HG03571 (cell line): ENCODE results near the gene HRAS.
"Not testable (repeated sequence)": the region's sequence is repeated elsewhere in the genome, so short reads cannot be mapped to it uniquely, and the experiment has no call there.

ENCODE experiments used
- ATAC-seq: cut with Tn5 transposase; IDR thresholded peaks from one replicate; pipeline ENCODE4 v1.9.1; 2021; ENCODE audit not compliant: unreplicated experiment

The HRAS gene

DNA sequence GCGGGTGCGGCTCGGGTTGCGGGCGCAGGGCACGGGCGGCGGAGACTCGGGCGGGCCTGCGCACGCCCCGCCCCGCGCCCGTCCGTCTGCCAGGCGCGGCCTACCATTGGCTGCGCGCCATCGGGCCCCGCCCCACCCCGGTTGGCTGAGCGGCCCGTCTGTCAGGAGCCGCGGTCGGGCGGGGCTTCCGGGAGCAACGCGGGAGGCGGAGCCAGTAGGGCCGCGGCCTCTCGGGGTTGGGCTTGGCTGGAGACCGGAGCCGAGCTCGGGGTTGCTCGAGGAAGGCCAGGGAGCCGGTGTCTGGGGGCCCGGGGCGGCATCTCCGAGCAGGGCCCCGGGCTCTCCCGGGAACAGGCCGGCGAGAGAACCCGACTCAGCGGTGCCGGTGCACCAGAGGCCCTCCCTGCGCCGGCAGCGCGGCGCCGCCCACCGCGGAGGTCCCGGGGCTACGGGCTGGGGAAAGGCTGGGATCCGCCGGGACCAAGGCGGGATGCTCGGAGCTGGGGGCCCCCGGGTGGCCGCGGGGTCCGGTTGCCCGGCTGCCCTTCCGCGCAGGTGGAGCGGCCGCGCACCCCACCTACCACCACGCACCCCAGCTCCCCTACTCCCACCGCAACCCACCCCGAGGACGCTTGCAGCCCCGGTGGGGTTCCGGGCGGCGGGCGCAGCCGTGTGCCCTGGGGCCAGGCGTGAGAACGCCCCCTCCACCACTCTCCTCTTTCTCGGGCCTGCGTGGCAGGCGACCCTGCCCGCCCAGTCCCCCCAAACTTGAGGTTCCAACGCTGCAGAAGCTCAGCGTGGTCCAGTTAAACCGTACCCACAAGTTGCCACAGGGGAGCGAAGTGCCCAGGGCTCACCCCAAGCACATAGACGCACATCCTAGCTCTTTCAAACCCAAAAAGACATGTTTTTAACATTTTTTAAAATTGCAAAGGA is at the start of gene HRAS:
HRAS (minus strand) TSS at position 58 of the 936 bp plus-strand sequence.
- peak; percentile 68 for ATAC-seq

DNA sequence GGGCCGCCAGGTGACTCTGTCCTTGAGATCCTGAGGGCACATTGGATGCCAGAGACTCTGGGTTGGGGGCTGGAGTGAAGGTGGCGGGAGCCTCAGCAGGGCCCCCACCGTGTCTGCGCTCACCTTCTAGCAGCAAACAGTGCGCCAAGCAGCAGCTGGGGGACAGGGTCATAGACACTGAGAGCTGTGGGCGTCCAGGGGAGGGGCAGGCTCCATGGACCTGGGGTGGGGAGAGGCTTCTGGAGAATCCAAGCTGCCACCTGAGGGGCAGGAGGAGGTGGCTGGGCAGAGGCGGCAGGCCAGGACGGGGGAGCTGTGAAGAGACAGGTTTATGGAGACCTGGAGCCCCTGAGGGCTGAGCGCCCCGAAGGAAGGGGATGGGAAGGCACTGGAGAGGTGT is 48.9 kb upstream of the HRAS start:
- no peak for ATAC-seq

GRCh38 chr11:581752-582151 is 46.4 kb upstream of the HRAS start:
- ATAC-seq, result no peak

GRCh38 chr11:581342-581741 is 46.0 kb upstream of the HRAS start:
- no peak for ATAC-seq

GRCh38 chr11:579830-580601 is 44.6 kb upstream of the HRAS start:
- ATAC-seq, result no peak

GRCh38 chr11:578276-579035 is 43.1 kb upstream of the HRAS start:
- ATAC-seq, result no peak

DNA sequence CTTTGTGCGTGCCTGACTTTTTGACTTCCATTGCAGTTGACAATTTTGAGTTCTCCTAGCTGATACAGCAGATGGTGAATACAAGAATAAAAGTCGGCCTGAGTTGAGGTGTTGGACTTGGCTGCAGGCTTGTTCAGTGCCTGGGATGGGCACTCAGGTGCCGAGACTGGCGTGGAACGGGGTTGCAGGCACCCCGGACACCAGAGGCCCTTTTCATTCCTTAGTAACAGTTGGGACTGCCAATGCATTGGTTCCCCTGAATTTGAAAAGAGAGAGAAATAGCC is 42.2 kb upstream of the HRAS start:
- ATAC-seq, result no peak

DNA sequence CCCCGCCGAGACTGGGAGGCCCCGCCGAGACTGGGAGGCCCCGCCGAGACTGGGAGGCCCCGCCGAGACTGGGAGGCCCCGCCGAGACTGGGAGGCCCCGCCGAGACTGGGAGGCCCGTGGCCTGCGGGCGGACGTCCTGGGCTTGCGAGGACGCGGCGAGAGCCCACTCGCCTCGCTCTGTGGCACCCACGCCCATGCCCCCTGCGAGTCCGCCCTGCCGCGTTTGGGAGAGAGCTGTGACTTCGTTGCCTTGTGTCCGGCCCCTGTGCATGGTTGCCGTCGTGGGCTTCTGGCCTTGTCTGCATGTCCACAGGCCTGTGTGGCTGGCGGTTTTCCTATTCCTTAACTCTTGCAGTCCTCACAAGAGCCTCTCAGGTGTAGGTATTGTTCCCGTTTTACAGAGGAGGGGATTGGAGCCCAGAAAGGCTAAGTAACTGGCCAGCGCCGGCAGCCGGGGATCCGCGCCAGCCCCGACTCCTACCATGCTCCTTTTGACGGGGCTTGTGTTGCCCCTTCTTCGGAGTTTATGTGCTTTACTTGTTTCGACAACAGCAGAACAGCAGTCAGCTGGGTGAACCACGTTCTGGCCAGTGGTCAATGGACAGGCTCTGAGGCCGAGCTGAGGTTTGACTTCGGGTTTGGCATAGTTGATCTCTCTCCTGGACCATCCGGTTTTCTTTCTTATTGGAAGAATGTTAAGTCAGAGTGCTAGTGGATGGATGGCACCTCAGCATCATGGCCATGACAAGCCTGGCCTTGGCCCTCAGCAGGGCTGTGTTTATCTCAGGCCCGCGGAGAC is 41.6 kb upstream of the HRAS start:
- ATAC-seq, result no peak

DNA sequence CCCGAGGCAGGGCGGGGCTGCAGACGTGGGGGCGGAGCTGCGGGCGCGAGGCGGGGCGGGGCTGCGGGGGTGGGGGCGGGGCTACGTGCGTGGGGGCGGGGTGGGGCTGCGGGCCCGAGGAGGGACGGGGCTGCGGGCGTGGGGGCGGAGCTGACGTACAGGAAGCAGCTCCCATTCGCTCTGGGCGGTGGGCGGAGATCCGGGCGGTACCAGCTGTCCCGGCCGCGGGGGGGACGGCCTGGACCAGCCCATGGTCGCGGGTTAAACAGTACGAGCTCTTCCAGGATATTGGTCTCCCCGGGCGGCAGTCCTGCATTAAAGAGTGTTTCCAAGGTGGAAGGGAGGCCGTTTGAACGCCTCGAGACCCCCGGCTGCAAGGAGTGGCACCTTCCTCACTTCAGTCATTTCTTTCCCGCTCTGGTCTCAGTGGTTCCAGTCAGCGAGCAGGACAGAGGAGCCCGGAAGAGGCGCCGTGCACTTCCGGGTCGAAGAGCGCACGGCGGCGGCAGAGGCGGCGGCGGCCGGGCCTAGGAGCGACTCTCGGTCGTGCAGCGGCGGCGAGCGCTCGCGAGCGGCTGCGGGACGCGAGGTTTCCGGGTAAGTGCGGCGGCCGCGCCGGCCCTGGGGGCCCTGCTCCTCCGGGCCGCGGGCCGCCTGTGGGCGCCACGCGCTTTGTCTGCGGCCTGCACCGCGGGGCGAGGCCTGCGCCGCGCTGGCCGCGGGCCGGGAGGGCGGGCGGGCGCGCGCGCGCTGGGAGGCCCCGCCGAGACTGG is 40.8 kb upstream of the HRAS start, which contains the start of gene PHRF1:
PHRF1 (plus strand) TSS at position 475 of the 773 bp plus-strand sequence. CDS start 5,043 bp downstream, outside the sequence.
- ATAC-seq, result peak; percentile 70

DNA sequence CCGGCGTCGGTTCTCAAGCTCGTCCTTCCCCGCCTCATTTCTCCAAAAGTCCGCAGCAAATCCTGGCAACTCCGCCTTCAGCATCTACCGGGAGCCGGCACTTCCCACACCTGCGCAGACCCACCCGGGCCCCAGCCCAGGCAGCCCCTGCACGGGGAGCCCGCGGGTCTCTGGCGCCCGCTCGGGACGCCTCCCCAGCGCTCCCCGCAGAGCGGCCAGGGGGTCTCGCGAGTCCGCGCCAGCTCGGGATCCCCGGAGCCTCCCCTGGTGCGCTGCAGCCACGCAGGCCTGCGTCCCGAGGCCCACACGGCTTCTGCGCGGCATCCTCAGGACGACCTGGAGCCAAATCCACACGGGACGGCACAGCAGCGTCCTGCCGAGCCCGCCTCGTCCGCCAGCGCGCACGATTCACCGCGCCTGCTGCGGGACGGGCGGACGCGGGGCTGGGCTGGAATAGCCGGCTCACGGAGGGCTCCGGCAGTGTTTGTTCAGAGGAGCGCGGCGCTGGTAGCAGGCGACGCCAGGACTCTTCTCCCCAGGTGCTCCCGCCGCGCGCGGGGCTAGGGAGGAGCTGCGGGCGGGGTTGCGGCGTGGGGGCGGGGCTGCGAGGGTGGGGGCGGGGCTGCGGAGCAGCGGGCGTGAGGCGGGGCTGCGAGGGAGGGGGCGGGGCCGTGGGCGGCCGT is 40.1 kb upstream of the HRAS start:
- ATAC-seq, result peak; percentile 33

- no peak for ATAC-seq
These were observed 39.4 kb upstream of the HRAS start for GRCh38 chr11:574632-575312.

- not testable (repeated sequence) for ATAC-seq
These were observed 38.7 kb upstream of the HRAS start for GRCh38 chr11:574031-574570.

- no peak for ATAC-seq
These were observed 37.9 kb upstream of the HRAS start for GRCh38 chr11:573146-573759.

GRCh38 chr11:571802-572185 is 36.4 kb upstream of the HRAS start:
- ATAC-seq, result no peak

DNA sequence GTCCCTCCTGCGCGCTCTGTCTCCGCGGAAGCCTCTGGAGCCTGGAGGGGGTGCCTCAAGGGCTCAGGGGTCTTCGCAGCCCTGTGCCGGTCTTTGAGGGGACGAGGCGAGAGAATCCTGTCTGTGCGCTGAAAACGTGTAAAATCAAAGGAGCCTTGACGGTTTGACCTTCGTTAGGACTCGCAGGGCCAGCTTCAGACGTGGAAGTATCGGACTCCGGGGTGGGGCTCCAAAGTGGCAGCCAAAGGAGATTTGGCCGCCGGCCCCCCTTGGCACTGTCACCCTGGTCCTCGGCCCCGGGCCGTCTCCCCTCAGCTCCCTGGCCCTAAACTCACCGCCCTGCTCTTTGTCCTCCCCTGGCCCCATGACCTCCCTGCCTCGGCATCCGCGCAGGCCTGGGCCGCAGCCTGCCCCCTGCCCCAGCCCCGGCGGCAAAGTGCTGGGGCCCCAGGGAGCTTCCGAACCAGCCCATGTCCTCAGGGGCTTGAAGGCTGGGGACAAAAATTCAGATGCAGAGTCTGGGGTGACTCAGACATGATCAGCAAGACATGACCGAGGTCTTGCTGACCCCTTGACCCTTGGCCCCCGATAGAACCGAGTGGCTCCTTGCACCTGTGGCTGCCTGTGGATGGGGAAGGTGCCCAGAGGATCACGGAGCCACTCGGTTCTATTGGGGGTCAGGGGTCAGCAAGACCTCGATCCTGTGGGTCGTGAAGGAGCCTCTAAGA is 33.9 kb upstream of the HRAS start:
- no peak for ATAC-seq

GRCh38 chr11:568306-569157 is 33.2 kb upstream of the HRAS start:
- ATAC-seq, result peak; percentile 76
